UCSD-AML1 (cell line): ENCODE measurements around the gene FHIT.

Source experiments
- DNase-seq: peaks from one replicate; lab custom pipeline; 2025; ENCODE audit not compliant: unreplicated experiment; lab: John Stamatoyannopoulos, UW

Gene FHIT

DNA sequence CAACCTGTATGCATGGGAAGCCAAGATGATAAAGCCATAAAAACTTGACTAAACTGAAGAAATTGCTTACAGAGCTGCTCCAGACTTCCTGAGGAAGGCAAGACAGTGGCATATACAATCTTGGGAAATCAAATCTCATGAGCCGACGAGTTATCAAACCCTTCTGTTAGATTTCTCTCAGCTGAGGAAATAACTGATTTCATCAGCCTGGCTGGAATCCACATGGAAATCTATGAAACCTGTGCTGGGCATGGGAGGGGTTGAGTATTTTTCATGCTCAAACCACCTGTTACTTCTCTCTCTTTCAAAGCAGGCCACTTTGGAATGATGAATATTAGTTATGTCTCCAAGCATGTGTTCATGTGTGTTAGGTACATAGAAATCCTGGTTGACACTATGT is 727.7 kb downstream of the FHIT start:
- no peak for DNase-seq

DNA sequence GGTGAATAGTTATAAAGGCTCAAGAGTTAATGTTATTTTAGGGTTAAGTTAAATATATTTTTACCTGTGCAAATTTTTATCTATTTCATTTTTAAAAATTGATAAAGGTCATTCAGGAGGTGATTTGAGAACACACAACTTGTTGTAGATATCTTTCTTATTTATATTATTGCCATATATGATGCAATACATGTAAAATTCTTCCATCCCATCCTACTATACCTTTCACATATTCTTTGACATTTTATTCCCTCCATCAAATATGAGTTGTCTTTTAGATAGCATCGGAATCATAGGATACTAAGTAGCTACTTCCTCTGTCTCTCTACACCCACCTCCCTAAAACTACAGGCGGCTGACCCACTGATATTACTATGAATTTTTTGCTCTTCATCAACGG is 734.1 kb downstream of the FHIT start:
- no peak for DNase-seq

DNA sequence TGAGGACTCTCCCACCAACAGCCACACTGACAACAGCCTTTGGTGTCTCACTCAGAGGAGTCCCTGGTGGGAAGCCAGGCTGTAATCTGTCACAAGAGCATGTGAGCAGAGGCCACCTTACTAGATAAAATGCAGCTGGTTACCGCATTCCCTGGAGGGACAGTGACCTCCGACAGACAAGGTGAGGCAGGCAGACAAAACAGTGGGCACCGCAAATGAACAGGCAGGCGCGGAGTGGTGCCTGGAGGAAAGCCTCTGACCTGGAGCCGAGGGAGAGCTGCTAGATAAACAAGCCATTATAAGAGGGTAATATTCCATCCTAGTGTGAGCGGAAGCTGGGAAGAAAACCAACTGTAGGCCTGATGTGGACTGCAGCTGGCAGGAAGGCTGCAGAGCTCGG is 736.4 kb downstream of the FHIT start:
- DNase-seq: no peak

DNA sequence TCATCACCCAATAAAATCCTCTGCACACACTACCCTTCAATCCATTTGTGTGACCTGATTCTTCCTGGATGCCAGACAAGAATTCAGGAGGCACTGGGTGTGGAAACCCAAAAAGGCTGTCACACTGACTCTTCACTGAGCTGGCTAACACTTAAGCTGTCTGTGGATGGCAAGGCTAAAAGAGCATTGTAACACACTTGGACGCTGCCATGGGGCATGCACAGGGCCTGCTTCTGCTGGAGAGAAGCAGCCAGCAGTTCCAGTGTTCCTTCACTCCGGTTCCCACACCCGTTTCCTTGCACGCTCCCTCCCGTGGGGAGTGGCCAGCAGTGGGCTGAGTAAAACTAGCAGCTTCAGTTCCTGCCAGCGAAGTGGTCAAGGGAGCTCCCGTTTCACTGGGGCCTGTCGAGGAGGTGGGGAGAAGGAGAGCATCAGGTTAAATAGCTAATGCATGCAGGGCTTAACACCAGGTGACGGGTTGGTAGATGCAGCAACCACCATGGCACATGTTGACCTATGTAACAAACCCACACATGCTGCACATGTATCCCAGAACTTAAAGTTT is 737.1 kb downstream of the FHIT start:
- DNase-seq: no peak

DNA sequence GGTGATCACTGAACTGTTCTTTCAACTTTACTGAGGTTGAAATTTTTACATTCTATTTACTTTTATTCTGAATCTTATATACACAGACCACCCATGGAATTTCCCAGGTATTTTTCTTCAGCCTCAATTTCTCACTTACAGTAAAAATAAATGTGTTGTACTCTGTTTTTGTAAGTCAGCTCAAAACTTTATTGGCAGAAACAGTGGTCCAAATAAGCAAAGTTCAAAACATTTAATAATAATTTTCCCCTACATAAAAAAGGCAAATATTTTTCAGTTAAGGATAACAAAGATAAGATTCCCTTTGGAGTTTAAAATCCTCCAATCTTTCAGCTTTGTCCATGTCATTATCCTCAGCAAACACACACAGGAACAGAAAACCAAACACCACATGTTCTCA is 738.0 kb downstream of the FHIT start:
- no peak for DNase-seq

DNA sequence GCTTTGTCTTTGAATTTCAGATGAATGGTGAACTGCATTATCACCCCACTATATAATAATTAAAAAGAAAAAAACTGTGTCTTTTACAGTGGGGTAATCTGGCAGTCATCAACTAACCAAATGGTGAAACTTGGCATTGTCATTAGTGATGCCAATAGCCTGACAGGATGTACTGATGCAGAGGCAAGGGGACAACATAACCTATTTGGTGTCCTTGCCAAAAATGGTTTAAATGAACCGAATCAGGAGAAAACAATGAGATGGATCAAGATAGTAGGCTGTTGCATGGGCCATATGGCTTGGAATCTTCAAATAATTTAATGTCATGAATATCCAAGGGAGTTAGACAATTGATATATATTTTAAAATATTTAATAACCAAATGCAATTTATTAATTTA is 738.7 kb downstream of the FHIT start:
- DNase-seq: no peak

DNA sequence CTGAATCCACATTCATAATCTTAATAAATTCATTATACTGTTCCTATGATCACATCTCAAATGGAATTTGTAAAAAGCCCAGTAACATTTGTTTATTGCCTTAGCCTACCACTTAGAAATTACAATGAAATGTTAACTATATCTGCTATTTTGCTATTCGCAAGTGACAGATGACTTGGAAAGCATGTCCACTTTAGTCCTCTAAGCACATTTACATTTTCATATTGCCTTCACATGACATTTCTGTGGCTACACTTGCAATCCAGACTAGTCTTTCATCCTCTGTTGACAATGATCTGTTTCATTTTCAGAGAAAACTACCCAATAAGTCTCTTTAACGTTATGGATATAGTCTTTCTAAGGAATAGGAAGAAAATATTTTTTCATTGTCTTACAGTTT is 741.8 kb downstream of the FHIT start:
- DNase-seq: no peak

DNA sequence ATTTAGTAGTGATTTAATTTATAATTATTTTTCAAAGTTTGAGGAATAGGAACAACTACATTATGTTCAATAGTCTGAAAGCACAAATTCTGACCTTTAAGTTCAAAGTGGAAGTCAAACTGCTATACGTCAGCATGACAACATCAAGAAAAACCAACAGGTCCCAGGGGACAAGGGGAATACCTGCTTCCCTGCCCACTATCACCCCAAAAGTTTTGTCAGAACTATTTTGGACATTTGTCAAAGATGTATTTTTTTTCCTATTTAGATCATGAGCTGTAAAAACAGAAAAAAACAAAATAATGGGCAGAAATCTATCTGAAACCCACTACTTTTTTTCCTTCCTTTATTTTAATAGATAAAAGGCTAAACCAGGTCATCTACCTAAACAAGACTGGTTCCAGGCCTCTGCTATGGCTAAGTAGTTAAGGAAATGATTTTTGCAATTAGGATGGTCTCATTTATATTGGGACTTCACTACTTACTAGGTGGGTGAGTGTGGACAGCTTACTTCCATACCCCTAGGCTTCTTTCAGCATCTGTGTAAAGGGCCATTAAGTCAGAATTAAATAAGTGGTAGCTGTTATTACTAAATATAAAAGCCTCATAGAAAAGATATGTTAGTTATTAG is 746.3 kb downstream of the FHIT start:
- DNase-seq: no peak

DNA sequence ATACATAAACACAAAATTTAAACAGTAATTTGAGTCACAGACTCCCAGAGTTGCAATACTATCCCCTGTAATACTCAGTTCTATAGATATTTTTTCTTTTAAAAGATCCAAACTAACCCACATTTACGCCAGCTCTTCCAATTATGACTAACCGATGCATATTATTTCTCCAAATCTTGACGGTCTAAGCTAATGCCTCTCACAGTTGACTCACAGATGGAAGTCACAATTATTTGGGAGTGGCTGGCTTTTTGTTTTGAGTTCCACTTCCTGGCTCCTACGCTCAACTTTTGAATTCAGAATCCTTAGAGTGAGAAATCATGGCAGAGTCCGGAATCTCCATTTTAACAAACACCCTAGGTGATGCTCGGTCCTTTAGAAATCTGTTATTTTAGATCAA is 749.9 kb downstream of the FHIT start:
- no peak for DNase-seq

DNA sequence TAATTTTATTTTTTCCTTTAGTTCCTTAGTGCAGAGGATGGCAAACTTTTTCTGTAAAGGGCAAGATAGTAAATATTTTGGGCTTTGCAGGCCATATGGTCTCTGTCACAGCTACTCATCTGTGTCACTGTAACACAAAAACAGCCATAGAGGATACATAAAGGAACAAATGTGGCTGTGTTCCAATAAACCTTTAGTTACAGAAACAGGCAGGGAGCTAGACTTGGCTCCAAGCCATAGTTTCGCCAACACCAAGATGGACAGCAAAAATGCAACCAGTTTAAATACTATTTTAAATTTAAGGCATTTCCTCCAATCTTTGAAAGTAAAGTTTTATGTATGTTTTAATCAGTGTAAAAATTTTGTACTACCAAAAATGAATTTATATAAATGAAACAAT is 753.4 kb downstream of the FHIT start:
- DNase-seq: no peak

DNA sequence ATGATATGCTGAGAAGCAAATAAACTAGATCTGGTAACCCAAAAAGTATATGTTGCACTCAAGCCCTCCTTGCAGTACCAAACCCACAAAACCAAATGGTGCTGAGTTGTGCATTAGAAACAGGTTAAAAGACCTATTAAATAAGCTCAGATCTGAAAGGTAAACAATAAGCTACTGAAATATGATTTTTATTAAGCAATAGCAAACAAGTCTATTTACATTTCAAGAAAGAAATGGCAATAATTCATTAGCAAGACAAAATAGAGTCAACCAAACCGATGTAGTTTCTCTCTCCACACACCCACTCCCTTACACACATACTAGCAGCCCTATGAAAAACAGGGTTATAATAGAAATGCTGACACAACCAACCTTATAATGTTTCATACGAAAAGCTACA is 760.3 kb downstream of the FHIT start:
- DNase-seq: no peak

DNA sequence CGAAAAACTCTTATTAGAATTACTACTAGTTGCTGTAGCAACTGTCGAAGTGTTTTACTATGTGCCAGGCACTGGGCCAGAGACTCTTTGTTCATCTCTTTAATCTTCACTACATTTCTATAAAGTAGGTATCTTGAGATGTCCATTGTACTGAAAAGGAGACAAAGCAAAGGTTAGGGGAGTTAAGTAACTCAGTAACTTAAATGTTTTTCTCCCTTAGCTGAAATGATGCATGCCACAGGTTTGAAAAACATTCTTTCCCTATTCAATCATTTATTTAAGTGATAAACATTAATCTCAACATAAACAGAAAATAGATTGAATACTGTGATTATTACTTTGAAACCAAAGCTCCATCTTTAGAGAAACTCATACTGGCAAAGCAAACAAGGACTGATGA is 776.2 kb downstream of the FHIT start:
- DNase-seq: no peak

DNA sequence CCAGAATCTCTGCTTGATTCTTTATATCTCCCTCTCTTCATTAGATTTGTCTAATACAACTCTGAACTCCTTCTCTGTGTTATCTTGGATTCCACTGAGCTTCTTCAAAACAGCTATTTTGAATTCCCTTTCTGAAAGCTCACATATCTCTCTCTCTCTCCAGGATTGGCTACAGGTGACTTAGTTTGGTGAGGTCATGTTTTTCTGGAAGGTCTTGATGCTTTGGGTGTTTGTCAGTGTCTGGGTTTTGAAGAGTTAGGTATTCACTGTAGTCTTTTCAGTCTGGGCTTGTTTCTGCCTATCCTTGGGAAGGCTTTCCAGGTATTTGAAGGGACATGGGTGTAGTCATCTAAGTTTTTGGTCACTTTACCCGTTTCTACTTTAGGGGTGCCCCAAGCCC is 781.8 kb downstream of the FHIT start:
- no peak for DNase-seq

DNA sequence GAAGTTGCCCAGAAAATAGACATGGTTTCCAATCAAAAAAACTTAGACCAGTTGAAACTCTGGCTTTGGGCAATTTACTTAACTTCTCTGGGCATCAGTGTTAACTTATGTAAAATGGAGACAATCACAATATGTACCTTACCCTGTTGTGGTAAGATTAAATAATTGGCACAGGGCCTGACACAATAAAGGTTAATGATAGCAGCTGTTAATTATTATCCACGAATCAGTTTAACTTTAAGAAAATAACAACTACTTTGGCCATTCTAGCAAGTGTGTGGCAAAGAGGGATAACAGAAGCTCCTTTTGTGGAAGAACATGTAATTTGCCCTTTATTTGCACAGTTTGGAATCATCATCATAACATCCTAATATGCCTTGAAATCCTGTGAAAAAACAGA is 787.6 kb downstream of the FHIT start:
- DNase-seq: no peak

DNA sequence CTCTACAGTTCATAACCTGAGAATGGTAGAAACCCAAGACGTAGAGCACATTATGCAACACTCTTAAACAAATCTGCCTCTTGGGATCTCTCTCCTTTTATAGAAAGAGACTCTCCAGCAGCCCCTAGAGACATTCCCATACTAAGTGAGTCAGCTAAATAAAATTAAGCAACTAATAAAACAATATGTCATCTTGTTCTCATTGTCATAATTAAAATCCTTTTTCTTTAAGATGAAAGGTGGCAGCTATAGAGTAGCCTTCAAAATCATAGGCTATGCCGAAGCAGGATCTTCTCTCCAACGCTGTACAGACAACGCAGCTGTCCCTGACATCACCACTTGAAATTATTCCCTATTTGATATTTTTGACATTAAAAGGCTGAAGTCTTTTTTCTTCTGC is 790.0 kb downstream of the FHIT start:
- DNase-seq: no peak

DNA sequence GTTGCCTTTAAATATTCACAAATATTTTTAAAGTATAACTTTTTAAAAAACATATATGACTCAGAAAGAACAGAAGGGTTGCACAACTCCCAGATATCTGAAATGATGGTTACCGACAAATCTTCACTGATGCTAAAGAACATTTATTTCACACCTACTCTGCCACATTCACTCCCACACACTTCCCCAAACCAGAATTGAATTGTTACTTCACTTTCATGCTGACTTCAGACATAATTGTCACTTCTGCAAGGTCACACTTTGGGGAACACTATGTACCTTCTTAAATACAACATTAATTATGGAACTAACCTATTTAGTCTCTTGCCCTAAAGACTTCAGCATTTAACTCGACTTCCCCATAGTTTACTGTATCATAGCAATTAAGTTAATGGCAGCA is 795.1 kb downstream of the FHIT start:
- DNase-seq: no peak

DNA sequence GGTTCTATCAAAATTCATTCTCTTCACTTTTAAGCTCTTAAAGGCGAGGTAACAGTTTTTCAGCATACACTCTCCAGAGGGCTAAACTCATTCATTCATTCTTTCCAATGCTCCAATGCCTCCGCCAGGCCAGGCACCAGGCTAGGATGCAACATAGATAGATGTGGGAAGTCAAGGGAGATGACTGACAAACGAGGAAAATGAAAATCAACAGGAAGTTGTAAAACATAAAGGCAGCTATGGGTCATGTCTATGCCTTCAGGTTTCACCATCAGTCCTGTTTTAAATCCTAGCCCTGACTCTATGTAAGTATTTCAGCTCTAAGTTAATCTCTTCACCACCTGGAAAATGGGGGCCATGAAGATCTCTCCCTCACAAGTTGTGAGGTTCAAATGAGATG is 797.9 kb downstream of the FHIT start:
- no peak for DNase-seq

DNA sequence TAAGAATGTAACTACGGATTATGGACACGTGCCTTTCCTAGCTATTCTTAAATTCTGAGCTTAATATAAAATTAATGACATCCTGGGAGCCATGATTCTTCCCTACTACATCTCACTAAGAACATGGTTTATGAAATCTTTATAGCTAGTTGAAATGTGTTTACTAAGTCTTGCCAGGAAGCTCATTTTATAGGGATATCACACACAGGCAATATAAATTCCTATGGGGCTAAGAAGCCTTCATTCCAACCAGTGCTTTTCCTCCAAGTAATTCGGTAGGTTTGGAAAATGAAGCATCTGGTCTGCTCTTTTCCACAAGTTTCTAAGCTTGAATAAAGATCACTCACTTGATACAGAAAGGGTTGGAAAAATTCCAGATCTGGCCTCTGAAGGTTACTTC is 802.6 kb downstream of the FHIT start:
- no peak for DNase-seq

DNA sequence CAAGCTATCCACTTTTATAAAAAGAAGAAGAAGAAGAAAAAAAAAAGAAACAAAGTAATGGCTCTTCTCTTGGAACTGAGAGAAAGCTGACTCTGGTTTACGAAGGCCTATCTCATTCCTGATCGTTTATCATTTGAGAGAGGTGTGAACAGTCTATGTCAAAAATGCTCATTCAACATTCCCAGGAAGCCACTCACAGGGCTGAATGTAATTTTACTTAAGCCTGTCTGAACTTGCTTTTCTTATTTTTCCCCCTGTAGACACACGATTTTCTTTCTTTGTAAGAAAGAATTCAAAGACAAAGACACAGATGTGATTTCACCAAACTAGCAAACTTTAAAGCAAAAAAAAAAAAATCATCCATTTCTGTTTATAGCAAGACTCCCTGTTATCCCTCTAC is 805.8 kb downstream of the FHIT start:
- DNase-seq: no peak

DNA sequence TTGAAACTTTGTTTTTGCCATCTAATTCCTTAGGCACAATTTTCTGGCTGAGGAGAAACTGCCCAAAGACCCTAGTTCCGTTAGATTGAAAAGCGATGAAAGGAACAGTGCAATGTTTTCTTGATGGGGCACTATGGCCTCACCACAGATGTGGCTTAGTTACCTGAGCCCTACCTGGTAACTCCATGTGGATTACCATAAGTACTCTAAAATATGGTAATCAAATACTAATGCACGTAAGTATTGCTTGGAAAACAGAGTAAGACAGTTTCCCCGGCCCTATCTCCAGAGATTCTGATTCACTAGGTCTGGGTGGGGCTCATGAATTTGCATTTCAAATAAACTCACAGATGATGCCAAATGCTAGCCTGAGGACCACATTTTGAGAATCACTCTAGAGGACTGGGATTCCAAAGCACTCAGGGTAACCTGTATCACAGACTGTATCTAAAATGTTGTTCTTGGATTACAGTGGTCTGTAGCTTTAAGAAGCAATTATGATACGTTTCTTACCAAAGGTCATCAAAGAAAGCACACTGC is 806.3 kb downstream of the FHIT start:
- no peak for DNase-seq

DNA sequence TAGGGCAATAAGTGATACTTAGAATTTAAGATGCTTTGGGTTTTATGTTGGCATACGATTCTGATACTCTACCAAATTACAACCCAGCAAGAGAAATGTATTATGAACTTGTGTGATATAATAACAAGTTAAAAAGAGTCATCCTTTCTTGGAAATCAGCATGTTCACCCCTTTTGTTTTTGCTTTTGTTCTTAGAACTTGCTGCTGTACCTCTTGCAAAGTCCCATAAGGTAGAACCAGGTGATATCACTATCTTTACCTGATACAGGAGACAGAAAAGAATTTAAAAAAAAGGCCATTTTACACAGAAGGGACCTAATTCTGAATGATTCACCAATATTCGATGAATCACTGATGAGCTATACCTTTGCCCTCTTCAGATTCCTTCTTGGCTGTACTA is 810.4 kb downstream of the FHIT start:
- no peak for DNase-seq

DNA sequence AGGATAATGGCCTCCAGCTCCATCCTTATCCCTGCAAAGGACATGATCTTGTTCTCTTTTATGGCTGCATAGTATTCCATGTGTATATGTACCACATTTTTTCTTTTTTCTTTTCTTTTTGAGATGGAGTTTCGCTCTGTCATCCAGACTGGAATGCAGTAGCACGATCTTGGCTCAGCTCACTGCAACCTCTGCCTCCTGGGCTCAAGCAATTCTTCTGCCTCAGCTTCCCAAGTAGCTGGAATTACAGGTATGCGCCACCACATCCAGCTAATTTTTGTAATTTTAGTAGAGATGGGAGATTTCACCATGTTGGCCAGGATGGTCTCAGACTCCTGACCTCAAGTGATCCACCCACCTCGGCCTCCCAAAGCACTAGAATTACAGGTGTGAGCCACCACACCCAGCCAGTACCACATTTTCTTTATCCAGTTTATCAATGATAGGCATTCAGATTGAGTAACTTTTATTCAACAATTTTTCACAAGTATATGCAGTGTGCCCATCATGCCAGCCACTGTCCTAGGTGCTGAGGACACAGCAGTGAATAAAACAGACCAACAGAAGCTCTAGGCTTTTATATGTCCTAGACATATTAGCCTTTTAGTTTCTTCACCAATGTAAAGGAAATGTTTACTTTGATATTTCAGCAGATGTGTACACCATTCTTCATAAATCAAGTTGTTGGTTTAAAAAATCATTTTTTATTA is 815.2 kb downstream of the FHIT start:
- no peak for DNase-seq

DNA sequence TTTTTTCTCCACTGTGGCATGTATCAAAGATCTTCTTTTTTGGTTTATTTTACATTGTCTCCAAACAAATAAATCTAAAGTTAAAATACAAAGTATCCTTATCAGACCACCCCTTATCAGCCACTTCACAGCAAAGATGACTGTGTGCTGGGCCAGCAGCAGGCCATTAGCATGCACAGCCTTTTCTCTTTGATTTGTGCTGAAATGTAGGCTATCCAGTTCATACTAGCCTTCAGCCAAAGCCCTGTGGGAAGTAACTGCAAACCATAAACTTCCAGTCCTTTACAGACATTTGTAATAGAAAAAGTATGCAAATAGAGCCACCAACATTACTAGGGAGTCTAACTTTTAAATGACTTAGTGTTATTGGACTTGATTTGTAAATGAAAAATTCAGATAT is 816.3 kb downstream of the FHIT start:
- no peak for DNase-seq
